Psoas muscle (tissue), 8 donors: Measurements from ENCODE around the gene POC1B. TPM values are rescaled to one million over a fixed set of nuclear protein-coding genes. Genes with fewer than 3 reads are reported as not detected.

ENCODE experiments used
- ATAC-seq, 4 donors: fragments of 200-7000 bp; cut with Tn5 transposase; one replicate each; pipeline ENCODE4 v1.9.1; 2020; ENCODE audit warnings: moderate library complexity in 3 of 4, mild to moderate bottlenecking in 2 of 4
- DNase-seq, 2 donors: peaks; one replicate each; pipeline ENCODE4 v3.0.0-alpha.2; 2020
- H3K27ac ChIP-seq: fragments of 200-600 bp; one replicate; pipeline ENCODE4 v1.8.0; 2022
- H3K27me3 ChIP-seq, 3 donors: fragments of 200-600 bp in 1 of 3; one replicate each; pipeline versions ENCODE4 v1.6.1 to v1.8.0; 2013 to 2022; ENCODE audit warnings: low read length in 2 of 3, mild to moderate bottlenecking in 2 of 3, moderate library complexity in 1 of 3; ENCODE audit not compliant: insufficient read depth in 3 of 3
- H3K36me3 ChIP-seq, 2 donors: fragments of 200-600 bp in 1 of 2; one replicate each; pipeline versions ENCODE4 v1.6.1 to v1.8.0; 2013 to 2022; ENCODE audit warnings: low read depth in 1 of 2, mild to moderate bottlenecking in 1 of 2, moderate library complexity in 1 of 2; ENCODE audit not compliant: insufficient read depth in 1 of 2
- H3K4me1 ChIP-seq: fragments of 200-600 bp; one replicate; pipeline ENCODE4 v1.8.0; 2022
- H3K4me3 ChIP-seq: fragments of 200-600 bp; one replicate; pipeline ENCODE4 v1.8.0; 2022; ENCODE audit warnings: mild to moderate bottlenecking
- H3K9me3 ChIP-seq: fragments of 200-600 bp; one replicate; pipeline ENCODE4 v1.8.0; 2022
- CTCF ChIP-seq: fragments of 200-600 bp; IDR thresholded peaks from one replicate; pipeline ENCODE4 v1.8.0; 2022; ENCODE audit warnings: antibody characterized with exemption
- WGBS, 3 donors: extraction: QIAGEN DNeasy Blood & Tissue Kit; methylation state at CpG; one replicate each; pipeline versions ENCODE4 v1.1.6 to v1.1.7; 2013; 5-methylcytosine and 5-hydroxymethylcytosine counted together
- intact Hi-C, 2 donors: fragments of 100-400 bp; cut with DNase I; formaldehyde crosslinking; loops; one replicate each; pipeline versions ENCODE4 v1.11.0 to v1.14.2; 2022
- polyA plus RNA-seq, 3 donors: library from polyadenylated mRNA; stranded (reverse); fragments of 200-250 nt; gene quantifications; one replicate each; pipeline ENCODE4 v1.2.3, GENCODE V29; 2013
- total RNA-seq, 4 donors: library from RNA; stranded (reverse); fragmentation: NEBNext Ultra II Directional in 2 of 4; extraction: Animal tissue kit (Norgen Biotek cat#: 25700) in 2 of 4; gene quantifications; one replicate each; pipeline versions ENCODE4 v1.2.1 to v1.2.4, GENCODE V29; 2021 to 2023
- donor health status: healthy with polysubstance abuse.
- donor health status: DM: no; HTN: no; CAD: no; lungs with moderate emphysema.
- donor health status: Bipolar disorder and iron deficiency.
- donor health status: healthy.
- donor health status: DM: yes; HTN: yes; CAD: no.
- donor health status: DM: no; HTN: no; CAD: no.
- donor health status: DM: no; HTN: no; CAD: no.
- donor health status: DM: yes; HTN: yes; CAD: no.

The POC1B gene
- total and polyA plus RNA-seq, 7 donors: 2.9 to 8.1 (median 5.3) TPM

- no peaks in the 10 kb centered on the region for H3K4me1 ChIP-seq
- peaks cover 3 to 6% of the 10 kb centered on the region in 2 donors for H3K36me3 ChIP-seq
- no peak overlapping the region for H3K4me3 ChIP-seq
- no peak for TF ChIP-seq CTCF
- H3K9me3 ChIP-seq: no peaks in the 10 kb centered on the region
- 65 to 74% (median 70%) methylated on average over 6 of the region's 6 CpGs for WGBS, 3 donors
- H3K27me3 ChIP-seq: no peaks in the 10 kb centered on the region
- ATAC-seq: no peak
- no peak for DNase-seq
- no peak overlapping the region for H3K27ac ChIP-seq
- intact Hi-C loops: no loop called here
Observed at GRCh38 chr12:89421092-89421835, 104.6 kb downstream of the POC1B start.

GRCh38 chr12:89418228-89418910, 107.5 kb downstream of the POC1B start:
- Histone ChIP-seq H3K27ac (no peak overlapping the region), H3K9me3 (no peaks in the 10 kb centered on the region), H3K36me3 (no peaks in the 10 kb centered on the region), H3K27me3 (no peaks in the 10 kb centered on the region), H3K4me3 (no peak overlapping the region), H3K4me1 (no peaks in the 10 kb centered on the region)
- TF ChIP-seq CTCF: no peak
- DNase-seq: no peak
- intact Hi-C loops: no loop called here
- no peak for ATAC-seq
- 82 to 85% (median 84%) methylated on average over 5 of the region's 5 CpGs for WGBS, 3 donors

GRCh38 chr12:89417246-89417977, 108.4 kb downstream of the POC1B start:
- Histone ChIP-seq H3K4me1 (no peaks in the 10 kb centered on the region), H3K27me3 (no peaks in the 10 kb centered on the region), H3K4me3 (no peak overlapping the region), H3K36me3 (no peaks in the 10 kb centered on the region), H3K9me3 (no peaks in the 10 kb centered on the region), H3K27ac (no peak overlapping the region)
- TF ChIP-seq CTCF: no peak
- intact Hi-C loops: no loop called here
- ATAC-seq (no peak), DNase-seq (no peak)
- 84 to 89% (median 87%) methylated on average over 3 of the region's 3 CpGs for WGBS, 3 donors

- Histone ChIP-seq H3K27me3 (no peaks in the 10 kb centered on the region), H3K4me3 (no peak overlapping the region), H3K36me3 (no peaks in the 10 kb centered on the region), H3K4me1 (no peaks in the 10 kb centered on the region), H3K9me3 (no peaks in the 10 kb centered on the region), H3K27ac (no peak overlapping the region)
- no peak for TF ChIP-seq CTCF
- intact Hi-C loops: no loop called here
- DNase-seq (no peak), ATAC-seq (no peak)
- WGBS, 3 donors: 93 to 96% (median 94%) methylated on average over 6 of the region's 6 CpGs
Observed at GRCh38 chr12:89416049-89416792, 109.6 kb downstream of the POC1B start.
